Neural cell (in vitro differentiated cells): Measurements from ENCODE around the gene PIGQ. TPM values are rescaled to one million over a fixed set of nuclear protein-coding genes. Genes with fewer than 3 reads are reported as not detected.

Experiments
- H2AFZ ChIP-seq: fragments of 200-600, 300-800 bp; sonication (generic), shearing (Covaris generic); 2 replicates; pipeline ENCODE4 v1.6.0; 2014; ENCODE audit warnings: low read depth, mild to moderate bottlenecking, antibody characterized with exemption, low read length, moderate library complexity
- H3F3A ChIP-seq: fragments of 200-600 bp; shearing (Covaris generic); 2 replicates; pipeline ENCODE4 v1.6.1; 2016; ENCODE audit warnings: mild to moderate bottlenecking, moderate library complexity, mixed read lengths, antibody characterized with exemption, low read length; ENCODE audit not compliant: insufficient read depth, poor library complexity, severe bottlenecking
- H3K27ac ChIP-seq: fragments of 200-600, 300-800 bp; sonication (generic), shearing (Covaris generic); 2 replicates; pipeline ENCODE4 v1.5.1; 2014; ENCODE audit warnings: mild to moderate bottlenecking, low read length, moderate library complexity
- H3K27me3 ChIP-seq: fragments of 300-800, 200-600 bp; sonication (generic), shearing (Covaris generic); 2 replicates; pipeline ENCODE4 v1.6.0; 2014; ENCODE audit warnings: mild to moderate bottlenecking, low read depth, low read length, moderate library complexity; ENCODE audit not compliant: insufficient read depth
- H3K36me3 ChIP-seq: fragments of 300-800, 200-600 bp; sonication (generic), shearing (Covaris generic); 2 replicates; pipeline ENCODE4 v1.5.1; 2014; ENCODE audit warnings: mild to moderate bottlenecking, antibody characterized with exemption, low read length, moderate library complexity; ENCODE audit not compliant: insufficient read depth
- H3K4me2 ChIP-seq: fragments of 300-800, 200-600 bp; sonication (generic), shearing (Covaris generic); 2 replicates; pipeline ENCODE4 v1.6.0; 2014; ENCODE audit warnings: mild to moderate bottlenecking, low read length
- H3K4me3 ChIP-seq: fragments of 300-800, 200-600 bp; sonication (generic), shearing (Covaris generic); 2 replicates; pipeline ENCODE4 v1.5.1; 2014; ENCODE audit warnings: mild to moderate bottlenecking, low read length, moderate library complexity
- H3K79me2 ChIP-seq: fragments of 200-600 bp; shearing (Covaris generic); replicated peaks from 2 replicates; pipeline ENCODE4 v1.6.0; 2014; ENCODE audit warnings: mild to moderate bottlenecking, low read length, moderate library complexity; ENCODE audit not compliant: insufficient read depth
- H3K9ac ChIP-seq: fragments of 300-800, 200-600 bp; sonication (generic), shearing (Covaris generic); 2 replicates; pipeline ENCODE4 v1.6.1; 2016; ENCODE audit warnings: mild to moderate bottlenecking, low read length, mixed read lengths
- H3K9me2 ChIP-seq: fragments of 200-600 bp; shearing (Covaris generic); 2 replicates; pipeline ENCODE4 v1.6.1; 2016; ENCODE audit warnings: mild to moderate bottlenecking, low read length, mixed read lengths; ENCODE audit not compliant: insufficient read depth
- H3K9me3 ChIP-seq: fragments of 200-600, 300-800 bp; sonication (generic), shearing (Covaris generic); 2 replicates; pipeline ENCODE4 v1.6.1; 2016; ENCODE audit warnings: mild to moderate bottlenecking, mixed run types, low read length, moderate library complexity, mixed read lengths
- H4K20me1 ChIP-seq: fragments of 200-600 bp; shearing (Covaris generic); 2 replicates; pipeline ENCODE4 v1.6.1; 2016; ENCODE audit warnings: mild to moderate bottlenecking, mixed run types; ENCODE audit not compliant: insufficient read depth
- CTCF ChIP-seq: fragments of 450-650 bp; IDR thresholded peaks from 2 replicates; pipeline ENCODE4 v1.5.1; 2014; ENCODE audit warnings: antibody characterized with exemption, mild to moderate bottlenecking, moderate library complexity; ENCODE audit not compliant: poor library complexity, severe bottlenecking
- EP300 ChIP-seq: fragments of 450-650 bp; conservative IDR thresholded peaks from 2 replicates; pipeline ENCODE4 v1.6.1; 2014; ENCODE audit warnings: antibody characterized with exemption, mild to moderate bottlenecking, moderate library complexity; ENCODE audit not compliant: poor library complexity, severe bottlenecking
- EZH2 ChIP-seq: fragments of 200-600, 300-800 bp; shearing (Covaris generic), sonication (generic); IDR thresholded peaks from 2 replicates; pipeline ENCODE4 v1.6.1; 2014; ENCODE audit warnings: antibody characterized with exemption, low read length, borderline replicate concordance, mild to moderate bottlenecking; ENCODE audit not compliant: insufficient read depth, poor library complexity, severe bottlenecking
- MXI1 ChIP-seq: fragments of 450-650 bp; conservative IDR thresholded peaks from 2 replicates; pipeline ENCODE4 v1.6.1; 2014; ENCODE audit warnings: antibody characterized with exemption, mild to moderate bottlenecking; ENCODE audit not compliant: poor library complexity, severe bottlenecking
- POLR2AphosphoS5 ChIP-seq: IDR thresholded peaks from 2 replicates; pipeline ENCODE4 v1.6.1; 2012
- RAD21 ChIP-seq: fragments of 450-650 bp; conservative IDR thresholded peaks from 2 replicates; pipeline ENCODE4 v1.6.1; 2014; ENCODE audit warnings: antibody characterized with exemption, mild to moderate bottlenecking, moderate library complexity
- REST ChIP-seq: IDR thresholded peaks from 2 replicates; pipeline ENCODE4 v1.6.1; 2012; ENCODE audit warnings: borderline replicate concordance
- SMC3 ChIP-seq: fragments of 450-650 bp; conservative IDR thresholded peaks from 2 replicates; pipeline ENCODE4 v1.6.1; 2014; ENCODE audit warnings: antibody characterized with exemption, mild to moderate bottlenecking, moderate library complexity; ENCODE audit not compliant: poor library complexity
- TAF1 ChIP-seq: IDR thresholded peaks from 2 replicates; pipeline ENCODE4 v1.6.1; 2012; ENCODE audit warnings: low read depth
- polyA plus RNA-seq: library from polyadenylated mRNA; depleted of rRNA; stranded (reverse); fragments of >200 nt; gene quantifications from 2 replicates; pipeline ENCODE4 v1.2.3, GENCODE V29; 2014

The PIGQ gene
- polyA plus RNA-seq, 1 donor from 2014 or later: 69.2 TPM

GRCh38 chr16:559411-560203 is 10.2 kb upstream of the PIGQ start:
- H3K9me2 ChIP-seq: no peaks in the 10 kb centered on the region
- no peak overlapping the region for H3K9ac ChIP-seq
- no peaks in the 10 kb centered on the region for H3F3A ChIP-seq
- peaks cover 39% of the 10 kb centered on the region for H3K27me3 ChIP-seq
- no peaks in the 10 kb centered on the region for H4K20me1 ChIP-seq
- H3K4me2 ChIP-seq: no peak overlapping the region
- no peaks in the 10 kb centered on the region for H3K9me3 ChIP-seq
- H3K4me3 ChIP-seq: no peak overlapping the region
- no peak overlapping the region for H2AFZ ChIP-seq
- H3K79me2 ChIP-seq: no peaks in the 10 kb centered on the region
- TF ChIP-seq CTCF (no peak), EZH2 (peak; percentile 56)
- H3K36me3 ChIP-seq: no peaks in the 10 kb centered on the region
- H3K27ac ChIP-seq: no peak overlapping the region

- TF ChIP-seq EZH2: no peak
- TF ChIP-seq EP300: no peak
- TF ChIP-seq POLR2AphosphoS5: no peak
- no peak for TF ChIP-seq TAF1
- no peak for TF ChIP-seq SMC3
- no peak for TF ChIP-seq CTCF
- TF ChIP-seq RAD21: no peak
- no peak for TF ChIP-seq MXI1
- TF ChIP-seq REST: no peak
- H3K4me3 ChIP-seq: no peak within 1 kb of the TSS
Measured at GRCh38 chr16:560204-560700, 9.5 kb upstream of the PIGQ start, which contains the start of gene PRR35. PRR35 (plus strand) TSS chr16:560394; CDS start chr16:563295, 2,901 bp downstream.

More at GRCh38 chr16:560204-560700, 9.5 kb upstream of the PIGQ start, which contains the start of gene PRR35:
- Histone ChIP-seq H3K36me3 (no peaks in the 10 kb centered on the region), H3F3A (no peaks in the 10 kb centered on the region), H4K20me1 (no peaks in the 10 kb centered on the region), H3K27ac (no peak within 1 kb of the TSS), H3K9ac (no peak within 1 kb of the TSS), H3K9me2 (no peaks in the 10 kb centered on the region), H3K27me3 (peaks cover 39% of the 10 kb centered on the region), H3K4me2 (no peak within 1 kb of the TSS), H3K79me2 (no peaks in the 10 kb centered on the region), H3K9me3 (no peaks in the 10 kb centered on the region), H2AFZ (no peak within 1 kb of the TSS)
